ENCODE results near the gene MAN2A2. TPM values are rescaled to one million over a fixed set of nuclear protein-coding genes. Genes with fewer than 3 reads are reported as not detected.

MAN2A2 gene
- total RNA-seq (2014; rRNA removed; shearing (Covaris generic)), result 2.1 and 8.2 TPM in 2 replicates

GRCh38 chr15:90902840-90903732, at the start of gene MAN2A2:
Gene MAN2A2 (plus strand): TSS chr15:90903302. CDS start chr15:90904208, 906 bp downstream.
- peak; percentile 63 for DNase-seq (ENCODE audit: low read depth)

DNA sequence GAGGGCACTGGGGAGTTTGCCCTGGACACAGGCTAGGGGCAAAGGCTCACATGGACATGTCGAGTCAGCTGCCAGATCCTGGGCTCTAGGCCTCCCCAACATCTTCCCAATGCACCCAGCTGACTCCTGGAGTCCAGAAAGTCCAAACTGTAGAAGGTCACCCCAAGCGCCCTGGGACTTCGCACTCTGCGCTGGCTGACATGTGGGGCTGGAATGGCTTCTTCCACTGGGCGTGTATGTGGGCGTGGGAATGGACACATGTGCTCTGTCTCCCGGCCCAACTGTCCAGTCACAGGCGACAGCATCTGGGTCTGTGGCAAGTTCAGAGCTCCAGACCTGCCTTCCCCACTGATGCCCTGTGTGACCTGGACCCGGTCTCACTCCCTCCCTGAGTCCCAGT, 48.0 kb upstream of the MAN2A2 start:
- no peak for DNase-seq (ENCODE audit: low read depth)

- no peak for DNase-seq (ENCODE audit: low read depth)
Measured at GRCh38 chr15:90857337-90857736, 45.8 kb upstream of the MAN2A2 start.

DNA sequence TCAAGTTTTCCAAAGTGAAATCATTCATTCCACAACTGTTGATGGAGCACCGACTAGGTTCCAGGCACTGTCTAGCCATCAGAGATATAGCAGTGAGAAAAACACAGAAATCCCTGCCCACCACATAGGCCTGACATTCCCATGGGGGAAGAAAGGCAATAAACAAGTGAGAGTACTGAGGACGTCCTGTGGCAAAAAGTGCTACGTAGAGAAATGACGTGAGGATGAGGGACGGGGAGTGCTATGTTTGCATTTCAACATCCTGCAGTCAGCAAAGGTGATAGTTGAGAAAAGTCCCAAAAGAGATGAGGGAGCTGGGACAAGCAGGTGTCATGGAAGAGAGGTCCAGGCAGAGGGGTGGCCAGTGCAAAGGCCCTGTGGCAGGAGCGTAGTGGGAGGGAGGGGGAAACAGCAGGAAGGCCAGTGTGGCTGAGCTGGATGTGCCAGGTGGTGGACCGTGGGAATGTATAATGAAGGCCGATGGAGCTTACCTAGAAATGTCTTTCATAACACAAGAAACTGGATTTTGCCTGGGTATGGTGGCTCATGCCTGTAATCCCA, 45.1 kb upstream of the MAN2A2 start:
- DNase-seq (ENCODE audit: low read depth), result no peak

DNA sequence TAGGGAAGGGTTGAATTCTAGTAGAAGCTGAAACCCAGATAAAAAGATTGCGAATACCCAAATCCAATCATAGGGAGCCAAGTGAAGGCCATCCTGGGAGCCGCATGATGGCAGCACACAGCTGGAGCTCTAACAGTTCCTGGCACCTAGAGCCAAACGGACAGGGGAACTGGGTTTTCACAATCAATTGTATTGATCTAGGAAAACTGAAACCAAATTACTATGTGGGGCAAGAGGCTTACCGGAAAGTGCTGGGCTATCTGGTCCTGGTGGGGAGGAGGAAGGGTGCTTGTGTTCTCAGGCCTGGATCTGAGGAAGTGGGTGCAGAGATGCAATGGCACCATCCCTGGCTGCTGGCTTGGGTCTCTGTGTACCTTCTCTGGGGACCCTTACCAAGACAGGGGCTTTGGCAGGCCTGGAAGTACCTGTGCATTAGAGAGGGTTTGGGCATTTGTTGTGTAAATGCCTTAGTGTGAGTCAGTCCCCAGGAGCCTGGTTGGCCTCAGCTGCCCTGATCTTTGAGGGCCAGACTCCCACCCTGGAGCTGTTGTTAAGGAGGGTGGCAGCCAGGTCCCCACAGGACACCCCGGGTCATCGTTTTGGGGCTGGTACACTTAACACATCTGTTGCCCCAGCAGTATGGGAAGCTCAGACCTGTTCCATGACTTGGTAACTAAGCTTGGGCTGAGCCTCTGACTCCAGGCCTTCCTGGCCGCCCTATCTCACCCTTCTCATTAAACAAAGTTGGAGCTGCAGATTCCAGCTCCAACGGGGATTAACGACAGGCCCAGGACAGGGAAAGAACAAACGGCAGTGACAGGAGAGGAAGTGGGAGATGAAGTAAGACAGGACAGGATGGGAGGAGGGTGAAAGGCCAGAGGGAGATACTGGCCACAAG, 43.6 kb upstream of the MAN2A2 start:
- no peak for DNase-seq (ENCODE audit: low read depth)

GRCh38 chr15:90860450-90860849, 42.7 kb upstream of the MAN2A2 start:
- no peak for DNase-seq (ENCODE audit: low read depth)

DNA sequence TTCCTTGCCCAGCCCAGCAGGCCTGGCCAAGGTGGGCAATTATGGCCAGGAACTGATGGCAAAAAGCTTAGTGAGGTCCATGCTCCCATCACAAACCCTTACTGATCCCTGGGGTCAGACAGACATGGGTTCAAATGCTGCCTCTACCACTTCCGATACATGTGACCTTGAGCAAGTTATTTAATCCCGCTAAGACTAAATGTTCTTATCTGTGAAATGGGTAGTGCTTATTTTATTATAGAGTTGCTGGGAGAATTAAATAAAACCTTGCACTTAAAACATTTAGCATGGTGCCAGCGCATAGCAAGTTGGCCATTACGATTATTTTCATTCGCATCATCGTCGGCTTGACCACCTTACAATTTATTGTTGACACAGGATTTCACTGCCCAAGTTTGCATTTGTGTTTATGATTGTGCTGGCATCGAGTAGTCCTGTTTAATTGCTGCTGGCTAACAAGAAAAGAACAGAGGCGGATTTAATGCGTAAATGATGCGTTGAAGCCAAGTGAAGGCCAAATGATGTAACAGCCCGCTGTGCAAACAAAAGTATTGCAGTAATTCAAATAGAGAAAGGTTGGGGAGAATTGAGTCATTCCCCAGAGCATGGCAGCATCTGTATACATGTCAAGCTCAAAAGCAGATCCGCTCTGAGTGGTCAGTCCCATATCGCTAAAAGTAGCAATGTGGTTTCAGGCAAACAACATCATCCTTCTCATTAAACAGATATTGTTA, 42.0 kb upstream of the MAN2A2 start:
- peak; percentile 43 for DNase-seq (ENCODE audit: low read depth)

DNA sequence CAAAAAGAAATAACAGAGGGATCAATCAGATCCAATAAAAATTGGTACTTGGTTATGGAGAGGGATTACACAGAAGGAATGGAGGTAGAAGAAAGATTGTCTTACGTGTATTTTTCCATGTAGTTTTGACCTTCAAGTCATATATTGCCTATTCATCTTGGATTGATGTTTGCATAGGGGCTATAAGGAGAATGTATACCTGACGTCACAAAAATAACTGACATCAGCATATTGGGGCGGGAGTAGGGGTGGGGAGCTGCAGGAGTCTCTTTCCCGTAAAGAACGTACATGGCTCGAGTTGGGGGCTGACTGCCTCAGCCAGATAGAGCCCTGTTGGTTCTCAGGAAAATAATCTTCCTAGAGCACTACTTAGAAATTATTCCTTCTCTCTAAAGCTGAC, 40.6 kb upstream of the MAN2A2 start:
- no peak for DNase-seq (ENCODE audit: low read depth)

DNA sequence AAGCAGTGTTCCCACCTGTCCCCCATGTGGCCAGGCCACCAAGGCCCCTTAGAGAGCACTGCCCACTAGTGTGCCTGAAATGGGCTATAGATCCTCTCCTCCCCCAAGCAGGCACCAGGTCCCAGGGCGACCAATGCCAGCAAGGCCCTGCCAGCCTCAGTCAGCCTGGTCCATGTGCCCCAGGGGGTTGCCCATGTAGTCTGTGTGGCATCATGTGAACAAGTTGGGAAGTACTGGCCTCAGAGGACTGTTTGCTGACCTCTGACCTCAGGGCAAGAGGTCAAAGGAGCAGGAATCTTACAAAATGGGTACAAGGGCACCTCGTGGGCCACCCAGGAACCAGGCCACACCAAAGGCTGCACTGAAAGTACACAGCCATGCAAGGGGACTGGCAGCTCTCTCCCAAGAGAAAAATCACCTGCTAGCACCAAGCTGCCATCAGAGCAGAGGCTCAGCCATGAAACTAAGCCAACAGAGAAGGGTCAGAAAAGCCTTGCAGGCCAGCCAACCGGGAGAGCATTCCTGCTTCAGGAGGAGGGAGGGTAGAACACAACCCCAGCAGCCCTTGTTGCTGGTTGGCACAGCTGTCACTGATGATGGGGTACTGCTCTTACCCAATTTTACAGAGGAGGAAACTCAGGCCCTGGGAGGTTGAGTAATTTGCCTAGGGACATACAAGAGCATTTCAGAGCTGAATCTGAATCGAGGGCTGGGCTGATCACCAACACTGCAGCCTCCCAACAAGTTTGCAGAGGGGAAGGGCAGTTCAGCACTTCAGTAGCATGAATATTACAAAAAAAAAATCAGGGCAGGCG, 39.9 kb upstream of the MAN2A2 start:
- DNase-seq (ENCODE audit: low read depth), result no peak

DNA sequence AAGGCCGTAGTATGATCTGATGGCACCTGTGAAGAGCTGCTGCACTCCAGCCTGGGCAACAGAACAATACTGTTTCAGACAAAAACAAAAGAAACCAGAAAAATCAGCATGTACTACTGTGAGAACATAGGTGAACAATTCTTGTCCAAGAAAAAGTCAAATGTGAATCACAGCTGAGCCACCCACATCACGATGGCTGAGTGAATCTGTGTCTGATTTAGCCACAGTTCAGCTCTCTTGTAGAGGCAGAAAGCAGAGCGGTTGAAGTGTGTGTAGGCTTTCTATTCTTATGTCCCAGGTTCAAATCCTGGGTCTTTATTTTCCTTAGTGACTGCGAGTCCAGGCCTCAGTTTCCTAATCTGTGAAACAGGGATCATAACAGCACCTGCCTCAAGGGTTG, 39.1 kb upstream of the MAN2A2 start:
- no peak for DNase-seq (ENCODE audit: low read depth)

- peak; percentile 65 for DNase-seq (ENCODE audit: low read depth)
Measured at GRCh38 chr15:90864507-90864906, 38.6 kb upstream of the MAN2A2 start.

- no peak for DNase-seq (ENCODE audit: low read depth)
Measured at GRCh38 chr15:90865702-90866101, 37.4 kb upstream of the MAN2A2 start.

- DNase-seq (ENCODE audit: low read depth), result no peak
Measured at GRCh38 chr15:90866161-90866715, 36.9 kb upstream of the MAN2A2 start.

DNA sequence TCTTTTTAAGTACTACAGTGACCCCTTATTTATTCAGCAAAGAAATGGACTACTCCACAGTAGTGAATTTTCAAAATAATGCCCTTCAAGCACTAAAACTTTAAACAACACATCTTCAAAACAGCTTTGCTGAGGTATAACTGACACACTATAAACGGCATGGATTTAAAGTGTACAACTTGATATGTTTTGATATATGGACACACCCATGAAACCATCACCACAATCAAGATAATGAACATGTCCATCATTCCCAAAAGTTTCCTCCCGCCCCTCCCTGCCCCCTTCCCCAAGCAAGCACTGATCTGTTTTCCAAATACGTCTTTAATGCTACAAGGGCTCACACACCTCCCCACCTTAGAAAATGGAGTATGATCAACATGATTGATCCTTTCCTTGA, 36.3 kb upstream of the MAN2A2 start:
- no peak for DNase-seq (ENCODE audit: low read depth)

DNA sequence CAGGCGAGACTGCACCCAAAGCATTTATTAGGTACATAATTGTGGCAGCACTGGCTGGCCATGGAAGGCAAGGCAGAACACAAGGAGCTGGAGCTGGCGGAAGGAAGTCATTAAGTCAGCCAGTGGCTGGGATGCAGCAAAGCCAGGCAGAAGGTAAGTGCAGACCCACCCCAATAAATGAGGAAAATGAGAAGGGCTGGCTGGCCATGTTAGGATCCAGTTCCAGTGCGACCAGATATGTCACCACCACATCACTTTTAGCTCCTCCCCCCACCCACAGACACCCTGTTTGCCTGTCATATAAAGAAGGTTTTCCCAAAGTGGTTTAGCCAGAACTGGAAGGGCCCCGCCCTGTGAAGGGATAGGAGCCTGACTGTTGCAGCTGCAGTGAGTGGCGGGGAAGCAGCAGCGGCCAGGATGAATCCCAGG, 34.8 kb upstream of the MAN2A2 start, which contains the start of gene FURIN:
FURIN (plus strand) TSS at position 328 of the 429 bp plus-strand sequence. CDS start 7,153 bp downstream, outside the sequence.
- DNase-seq (ENCODE audit: low read depth), result peak; percentile 50

GRCh38 chr15:90869140-90869541, 34.0 kb upstream of the MAN2A2 start:
- no peak for DNase-seq (ENCODE audit: low read depth)

DNA sequence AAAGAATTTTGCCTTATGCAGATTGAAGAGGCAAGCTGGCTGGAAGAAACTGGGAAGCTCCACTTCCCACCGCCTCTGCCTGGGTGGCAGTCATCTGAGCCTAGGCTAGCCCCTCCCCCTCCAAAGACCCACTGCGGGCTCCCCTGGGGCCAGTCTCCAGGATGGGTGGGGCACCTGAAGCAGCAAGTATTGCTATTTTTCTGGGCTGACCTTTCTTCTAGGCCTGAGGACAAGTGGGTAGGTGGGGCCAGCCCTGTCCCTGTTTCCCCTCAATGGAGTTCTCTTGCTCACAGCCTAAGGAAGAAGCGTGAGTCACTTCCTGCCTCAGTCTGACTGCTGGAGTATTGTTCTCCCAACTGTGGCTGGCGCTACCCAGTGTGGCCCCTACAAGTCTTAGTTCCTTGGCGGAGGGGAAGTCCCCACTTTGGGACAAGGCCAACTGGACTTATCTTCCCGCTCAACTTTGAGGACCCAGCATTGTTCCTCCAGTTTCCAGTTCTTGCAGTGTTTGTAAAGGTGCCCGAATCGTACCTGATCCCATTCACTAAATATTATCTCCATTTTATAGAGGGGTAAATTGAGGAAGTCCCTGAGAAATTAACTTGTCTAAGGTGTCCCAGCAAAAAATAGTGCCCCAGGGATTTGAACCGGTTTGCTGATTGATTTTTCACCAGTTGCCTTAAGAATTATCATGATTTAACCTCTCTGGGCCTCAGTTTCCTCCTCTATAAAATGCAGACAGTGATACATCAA, 33.3 kb upstream of the MAN2A2 start:
- peak; percentile 96 for DNase-seq (ENCODE audit: low read depth)

GRCh38 chr15:90870354-90871138, 32.6 kb upstream of the MAN2A2 start:
- peak; percentile 56 for DNase-seq (ENCODE audit: low read depth)

Data from Daoy (cell line).